ENCODE measurements around the gene TMEM95. TPM values are rescaled to one million over a fixed set of nuclear protein-coding genes. Genes with fewer than 3 reads are reported as not detected.

The TMEM95 gene
- total RNA-seq, 1 experiment from 2014 or later, result 0.50 TPM

GRCh38 chr17:7351665-7352502, 3.1 kb upstream of the TMEM95 start, which contains the start of gene KCTD11:
Gene KCTD11, plus strand, starts transcription at chr17:7352162.
- H3F3A ChIP-seq (ENCODE audit: insufficient read depth, low read depth), result peaks cover 34% of the 10 kb centered on the region
- H3K9me3 ChIP-seq (ENCODE audit: insufficient read depth, low read depth), result no peaks in the 10 kb centered on the region
- peak within 1 kb of the TSS; percentile 84 for H2AFZ ChIP-seq
- intact Hi-C loops (cut with micrococcal nuclease; ENCODE audit: unreplicated experiment), result loop anchor here (1.0 to 5.0 kb wide), 5 partner anchors 50 to 237 kb away; partner anchors contain the start of genes CLDN7, POLR2A, TMEM256 and TNFSF13
- no peaks in the 10 kb centered on the region for H3K9me2 ChIP-seq (ENCODE audit: insufficient read depth)
- peaks cover 43% of the 10 kb centered on the region for H3K79me2 ChIP-seq (ENCODE audit: low read depth)
- peak within 1 kb of the TSS; percentile 91 for H3K4me2 ChIP-seq
- H3K36me3 ChIP-seq (ENCODE audit: low read depth), result no peaks in the 10 kb centered on the region
- no peaks in the 10 kb centered on the region for H3K27me3 ChIP-seq (ENCODE audit: insufficient read depth, low read depth)
- H3K27ac ChIP-seq, result peak within 1 kb of the TSS; percentile 98
- H3K4me1 ChIP-seq (replicated peaks; ENCODE audit: insufficient read depth), result peaks cover 28% of the 10 kb centered on the region
- POLR2A ChIA-PET (ENCODE audit: unreplicated experiment), result interaction anchor here (0.6 to 0.7 kb wide), 3 partner anchors 22 to 136 kb away, joined by 3 to 4 read pairs (median 4); no protein-coding TSS in a partner anchor
- H3K4me3 ChIP-seq, result peak within 1 kb of the TSS; percentile 86
- TF ChIP-seq EZH2 (IDR thresholded peaks at IDR 0.05; ENCODE audit: low read depth), result no peak
- TF ChIP-seq CTCF (conservative IDR thresholded peaks at IDR 0.05), result peak; percentile 66
- peak; percentile 92 to 99 for DNase-seq
- peaks cover 15% of the 10 kb centered on the region for H4K20me1 ChIP-seq (ENCODE audit: insufficient read depth)
- BruUV-seq (replicated peaks), result no TSS peak
- CTCF ChIA-PET, result interaction anchor here (0.6 kb wide), 2 partner anchors 50 to 83 kb away, joined by 3 to 8 read pairs; no protein-coding TSS in a partner anchor

DNA sequence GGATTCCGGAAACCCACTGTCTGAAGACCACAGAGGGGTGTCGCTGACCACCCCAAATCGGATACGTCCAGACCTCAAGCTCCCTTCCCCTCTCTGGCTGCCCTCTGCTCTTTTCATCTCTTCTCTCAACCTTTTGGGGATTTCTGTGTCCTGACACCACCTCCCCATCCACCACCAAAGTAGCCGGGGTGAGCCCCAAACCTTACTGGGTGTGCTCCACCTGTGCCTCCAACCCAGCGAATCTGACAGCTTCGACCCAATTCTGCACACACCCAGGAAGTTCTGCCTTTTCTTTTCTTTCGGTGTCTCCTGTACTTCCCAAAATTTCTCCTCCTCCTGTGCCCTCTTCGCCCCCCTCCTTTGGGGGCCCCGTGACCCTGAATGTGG, 2.5 kb upstream of the TMEM95 start:
- TF ChIP-seq CTCF (conservative IDR thresholded peaks at IDR 0.05), result no peak; the same call in none of the 2 replicates
- TF ChIP-seq EZH2 (IDR thresholded peaks at IDR 0.05; ENCODE audit: low read depth), result no peak
- CTCF ChIA-PET, result interaction anchor here (0.6 kb wide), 1 partner anchor 82 kb away, joined by 8 read pairs; no protein-coding TSS in a partner anchor
- Histone ChIP-seq H4K20me1 (ENCODE audit: insufficient read depth) (peaks cover 15% of the 10 kb centered on the region), H2AFZ (peak overlapping the region; percentile 84), H3F3A (ENCODE audit: insufficient read depth, low read depth) (peaks cover 34% of the 10 kb centered on the region), H3K27ac (peak overlapping the region; percentile 98), H3K4me1 (replicated peaks; ENCODE audit: insufficient read depth) (peaks cover 28% of the 10 kb centered on the region), H3K79me2 (ENCODE audit: low read depth) (peaks cover 43% of the 10 kb centered on the region), H3K9me2 (ENCODE audit: insufficient read depth) (no peaks in the 10 kb centered on the region), H3K9me3 (ENCODE audit: insufficient read depth, low read depth) (no peaks in the 10 kb centered on the region), H3K4me3 (peak overlapping the region; percentile 86), H3K36me3 (ENCODE audit: low read depth) (no peaks in the 10 kb centered on the region), H3K4me2 (peak overlapping the region; percentile 91), H3K27me3 (ENCODE audit: insufficient read depth, low read depth) (no peaks in the 10 kb centered on the region)
- TSS peak; percentile 29 for BruUV-seq (replicated peaks)
- DNase-seq, result no peak
- POLR2A ChIA-PET (ENCODE audit: unreplicated experiment), result interaction anchor here (0.7 kb wide), 2 partner anchors 33 to 135 kb away, joined by 3 to 4 read pairs; no protein-coding TSS in a partner anchor
- intact Hi-C loops (cut with micrococcal nuclease; ENCODE audit: unreplicated experiment), result loop anchor here (1.0 to 5.0 kb wide), 3 partner anchors 50 to 237 kb away; partner anchors contain the start of genes POLR2A and TMEM256

GRCh38 chr17:7352910-7353635, 1.9 kb upstream of the TMEM95 start:
- H3K79me2 ChIP-seq (ENCODE audit: low read depth), result peaks cover 43% of the 10 kb centered on the region
- H3F3A ChIP-seq (ENCODE audit: insufficient read depth, low read depth), result peaks cover 34% of the 10 kb centered on the region
- no peaks in the 10 kb centered on the region for H3K9me2 ChIP-seq (ENCODE audit: insufficient read depth)
- no peaks in the 10 kb centered on the region for H3K36me3 ChIP-seq (ENCODE audit: low read depth)
- no peaks in the 10 kb centered on the region for H3K27me3 ChIP-seq (ENCODE audit: insufficient read depth, low read depth)
- no peak overlapping the region for H2AFZ ChIP-seq
- H3K4me2 ChIP-seq, result peak overlapping the region; percentile 91
- intact Hi-C loops (cut with micrococcal nuclease; ENCODE audit: unreplicated experiment), result loop anchor here (1.0 to 5.0 kb wide), 3 partner anchors 49 to 236 kb away; partner anchors contain the start of genes POLR2A and TMEM256
- H4K20me1 ChIP-seq (ENCODE audit: insufficient read depth), result peaks cover 15% of the 10 kb centered on the region
- TF ChIP-seq EZH2 (IDR thresholded peaks at IDR 0.05; ENCODE audit: low read depth) (no peak), CTCF (conservative IDR thresholded peaks at IDR 0.05) (no peak)
- H3K4me3 ChIP-seq, result peak overlapping the region; percentile 86
- BruUV-seq (replicated peaks), result no TSS peak
- ChIA-PET CTCF (interaction anchor here (0.5 kb wide), 1 partner anchor 246 kb away, joined by 5 read pairs; no protein-coding TSS in a partner anchor), POLR2A (ENCODE audit: unreplicated experiment) (interaction anchor here (0.6 to 0.7 kb wide), 3 partner anchors 32 to 135 kb away, joined by 3 to 4 read pairs (median 4); no protein-coding TSS in a partner anchor)
- peaks cover 28% of the 10 kb centered on the region for H3K4me1 ChIP-seq (replicated peaks; ENCODE audit: insufficient read depth)
- H3K9me3 ChIP-seq (ENCODE audit: insufficient read depth, low read depth), result no peaks in the 10 kb centered on the region
- no peak for DNase-seq
- H3K27ac ChIP-seq, result peak overlapping the region; percentile 98; the same call in 1 of the 2 replicates
